GM12872 (cell line): Measurements from ENCODE around the gene RBM26.

Source experiments
- TF ChIP-seq, protein P1 (sequence below): IDR thresholded peaks from 3 replicates; pipeline ENCODE4 v1.5.1; 2011; ENCODE audit warnings: low read depth, mild to moderate bottlenecking, low read length, moderate library complexity; ENCODE audit not compliant: insufficient read depth

The RBM26 gene

DNA sequence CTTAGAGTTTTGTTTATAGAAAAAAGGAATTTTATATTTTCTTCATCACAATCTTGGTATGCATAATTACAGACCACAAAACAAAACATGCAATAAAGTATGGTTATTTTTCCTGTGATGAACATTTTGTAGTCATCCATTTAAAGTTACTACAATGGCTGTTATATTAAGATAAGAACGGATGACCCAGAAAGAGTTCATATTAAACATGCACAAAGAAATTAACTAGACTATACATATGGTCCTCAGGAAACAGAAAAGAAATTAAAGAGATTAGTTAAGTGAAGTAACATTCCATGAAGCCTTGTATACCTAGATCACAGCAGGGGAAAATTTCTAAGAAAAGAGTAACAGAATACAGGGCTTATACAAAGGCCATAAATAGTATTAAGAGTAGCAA is 36.8 kb downstream of the RBM26 start:
- TF ChIP-seq, protein P1, sequence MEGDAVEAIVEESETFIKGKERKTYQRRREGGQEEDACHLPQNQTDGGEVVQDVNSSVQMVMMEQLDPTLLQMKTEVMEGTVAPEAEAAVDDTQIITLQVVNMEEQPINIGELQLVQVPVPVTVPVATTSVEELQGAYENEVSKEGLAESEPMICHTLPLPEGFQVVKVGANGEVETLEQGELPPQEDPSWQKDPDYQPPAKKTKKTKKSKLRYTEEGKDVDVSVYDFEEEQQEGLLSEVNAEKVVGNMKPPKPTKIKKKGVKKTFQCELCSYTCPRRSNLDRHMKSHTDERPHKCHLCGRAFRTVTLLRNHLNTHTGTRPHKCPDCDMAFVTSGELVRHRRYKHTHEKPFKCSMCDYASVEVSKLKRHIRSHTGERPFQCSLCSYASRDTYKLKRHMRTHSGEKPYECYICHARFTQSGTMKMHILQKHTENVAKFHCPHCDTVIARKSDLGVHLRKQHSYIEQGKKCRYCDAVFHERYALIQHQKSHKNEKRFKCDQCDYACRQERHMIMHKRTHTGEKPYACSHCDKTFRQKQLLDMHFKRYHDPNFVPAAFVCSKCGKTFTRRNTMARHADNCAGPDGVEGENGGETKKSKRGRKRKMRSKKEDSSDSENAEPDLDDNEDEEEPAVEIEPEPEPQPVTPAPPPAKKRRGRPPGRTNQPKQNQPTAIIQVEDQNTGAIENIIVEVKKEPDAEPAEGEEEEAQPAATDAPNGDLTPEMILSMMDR, result no peak

DNA sequence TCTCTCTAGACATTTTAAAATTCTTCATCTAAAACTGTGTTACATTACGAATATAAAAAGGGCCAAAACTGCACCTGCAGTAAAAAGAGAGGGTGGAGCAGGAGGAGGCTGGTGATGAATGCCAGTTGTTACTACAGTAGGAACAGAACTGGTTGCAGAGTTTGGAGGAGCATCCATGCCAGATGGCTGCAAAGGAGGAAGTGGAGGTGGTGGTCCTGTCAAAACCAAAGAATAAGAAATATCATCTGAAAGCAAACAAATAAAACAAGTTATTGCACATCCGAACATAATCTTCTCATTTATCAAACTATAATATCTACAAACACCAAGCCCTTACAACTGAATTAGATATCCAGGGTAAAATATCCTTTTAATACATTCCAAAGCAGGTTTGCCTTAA is 40.1 kb downstream of the RBM26 start:
- TF ChIP-seq, protein P1, result no peak

DNA sequence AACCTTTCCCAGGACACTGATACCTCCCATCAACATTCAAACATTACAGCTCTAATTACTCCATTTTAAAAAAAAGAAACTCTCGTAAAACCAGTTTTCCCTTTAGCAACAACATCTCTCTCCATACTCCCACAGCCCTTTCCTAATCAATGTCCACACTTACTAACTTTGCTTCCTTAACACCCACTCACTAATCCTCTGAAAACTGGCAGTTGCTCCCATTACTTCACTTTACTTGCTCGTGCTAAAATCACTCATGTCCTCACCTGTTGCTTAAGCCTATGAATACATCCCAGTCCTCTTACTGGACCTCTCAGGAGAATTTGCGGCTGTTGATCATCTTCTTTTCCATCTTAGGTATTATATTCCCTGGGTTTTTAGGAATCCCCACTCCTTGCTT is 44.8 kb downstream of the RBM26 start:
- TF ChIP-seq, protein P1, result no peak

DNA sequence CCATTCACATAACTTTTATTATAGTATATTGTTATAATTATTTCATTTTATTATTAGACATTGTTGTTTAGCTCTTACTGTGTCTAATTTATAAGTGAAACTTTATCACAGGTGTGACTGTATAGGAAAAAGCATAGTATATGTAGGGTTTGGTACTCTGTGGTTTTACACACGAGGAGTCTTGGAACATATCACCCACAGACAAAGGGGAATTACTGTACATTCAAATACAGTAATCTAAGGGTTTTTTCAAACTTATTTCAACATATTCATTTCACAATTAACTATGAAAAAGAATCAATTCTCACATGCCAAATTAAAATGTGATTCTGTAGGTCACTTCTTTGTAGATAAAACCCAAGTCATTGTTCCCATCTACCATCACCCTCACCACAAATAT is 46.0 kb downstream of the RBM26 start:
- TF ChIP-seq, protein P1, result no peak

DNA sequence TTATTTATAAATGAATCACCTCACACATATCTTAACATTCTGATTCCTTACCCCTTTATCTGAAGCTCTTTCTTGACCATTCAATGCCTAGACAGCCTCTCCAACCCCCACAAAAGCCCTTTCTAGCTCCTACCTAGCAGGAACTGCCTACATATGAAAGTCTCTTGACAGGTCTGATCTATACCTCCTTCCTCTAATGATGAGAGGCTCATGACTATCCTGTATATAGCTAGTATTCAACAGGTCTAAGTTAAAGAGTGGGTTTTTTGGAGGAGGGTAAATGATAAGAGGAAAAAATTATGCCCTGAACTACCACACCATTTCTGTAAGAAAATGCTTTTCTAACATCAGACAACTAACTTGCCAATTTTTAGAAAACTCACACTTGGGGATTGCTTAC is 47.0 kb downstream of the RBM26 start:
- TF ChIP-seq, protein P1, result no peak

DNA sequence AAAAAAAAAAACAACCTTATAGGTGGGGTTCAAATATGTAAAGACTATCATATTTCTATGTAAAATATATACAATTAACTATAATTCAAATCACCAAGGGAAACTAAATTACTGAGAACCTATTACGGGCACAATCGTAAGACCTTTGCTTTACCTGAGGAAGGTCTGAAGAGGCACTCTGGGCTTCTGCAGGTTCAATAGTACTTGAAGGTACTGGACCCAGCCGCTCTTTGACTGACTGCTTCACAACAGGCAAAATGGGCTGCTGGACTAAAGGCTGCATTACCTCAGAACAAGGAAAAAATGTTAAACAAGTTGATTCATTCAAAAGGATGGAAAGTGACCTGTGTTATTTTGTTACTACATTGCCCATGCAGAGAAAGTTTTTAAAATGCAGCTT is 51.8 kb downstream of the RBM26 start:
- TF ChIP-seq, protein P1, result no peak

DNA sequence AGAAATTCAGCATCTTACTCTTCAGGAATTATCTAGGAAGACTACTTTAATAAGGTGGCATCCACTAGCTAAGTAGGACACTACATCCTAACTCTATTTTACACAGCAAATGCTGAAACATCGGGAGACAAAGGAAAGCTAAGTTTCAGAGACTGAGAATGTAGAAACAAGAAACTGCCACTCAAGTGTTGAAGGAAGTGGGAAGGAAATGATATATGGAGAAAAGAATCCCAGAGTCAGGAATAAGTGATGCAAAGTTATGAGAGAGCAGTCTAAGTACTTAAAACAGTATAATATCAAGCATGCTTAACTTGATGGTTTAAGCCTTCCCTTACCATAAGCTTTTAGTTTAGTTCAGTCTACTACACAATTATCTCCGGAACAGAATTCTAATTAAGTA is 52.4 kb downstream of the RBM26 start:
- TF ChIP-seq, protein P1, result no peak

DNA sequence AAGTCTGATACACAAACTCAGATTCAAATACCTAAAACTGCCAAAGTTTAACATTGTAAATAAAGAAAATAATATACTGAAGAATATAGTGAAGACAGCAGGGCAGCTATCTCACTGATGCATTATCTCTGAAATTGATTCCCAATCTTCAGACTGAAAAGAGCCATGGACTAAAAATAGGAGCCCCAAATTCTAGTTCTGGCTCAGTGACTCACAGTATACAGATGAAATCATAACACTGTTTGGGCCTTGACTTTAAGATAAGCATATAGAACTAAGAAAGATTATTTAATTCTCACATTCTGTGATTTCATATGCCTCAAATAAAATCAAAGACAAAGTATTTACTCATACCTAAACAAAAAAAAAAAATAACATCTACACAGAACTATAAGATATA is 53.9 kb downstream of the RBM26 start:
- TF ChIP-seq, protein P1, result no peak
